GM21717 (cell line): ENCODE data around the gene TFAP2C.
"Not testable (repeated sequence)": the region's sequence is repeated elsewhere in the genome, so short reads cannot be mapped to it uniquely, and the experiment has no call there.

Experiments used
- ATAC-seq: cut with Tn5 transposase; IDR thresholded peaks from one replicate; pipeline ENCODE4 v1.9.1; 2021; ENCODE audit warnings: mild to moderate bottlenecking, moderate library complexity; ENCODE audit not compliant: unreplicated experiment

The TFAP2C gene

GRCh38 chr20:56637576-56637975 lies 8.5 kb downstream of the TFAP2C start:
- no peak for ATAC-seq

- ATAC-seq, result no peak
Observed at GRCh38 chr20:56646599-56646998, 17.5 kb downstream of the TFAP2C start.

GRCh38 chr20:56653211-56653610 lies 24.1 kb downstream of the TFAP2C start:
- no peak for ATAC-seq

GRCh38 chr20:56656632-56657031 lies 27.5 kb downstream of the TFAP2C start:
- ATAC-seq, result no peak

- ATAC-seq, result no peak
Observed at GRCh38 chr20:56657879-56658278, 28.8 kb downstream of the TFAP2C start.

- ATAC-seq, result not testable (repeated sequence)
Observed at GRCh38 chr20:56658341-56658947, 29.3 kb downstream of the TFAP2C start.

- ATAC-seq, result no peak
Observed at GRCh38 chr20:56663660-56664059, 34.6 kb downstream of the TFAP2C start.

GRCh38 chr20:56664796-56665195 lies 35.7 kb downstream of the TFAP2C start:
- ATAC-seq, result no peak

GRCh38 chr20:56665806-56666205 lies 36.7 kb downstream of the TFAP2C start:
- ATAC-seq, result no peak

GRCh38 chr20:56673450-56673849 lies 44.3 kb downstream of the TFAP2C start:
- no peak for ATAC-seq

GRCh38 chr20:56676001-56676400 lies 46.9 kb downstream of the TFAP2C start:
- no peak for ATAC-seq

- no peak for ATAC-seq
Observed at GRCh38 chr20:56676679-56677078, 47.6 kb downstream of the TFAP2C start.

GRCh38 chr20:56683077-56683865 lies 54.2 kb downstream of the TFAP2C start:
- no peak for ATAC-seq

- no peak for ATAC-seq
Observed at GRCh38 chr20:56685879-56686278, 56.8 kb downstream of the TFAP2C start.

GRCh38 chr20:56687061-56687460 lies 58.0 kb downstream of the TFAP2C start:
- ATAC-seq, result no peak

GRCh38 chr20:56688106-56688505 lies 59.0 kb downstream of the TFAP2C start:
- no peak for ATAC-seq
